H9 (cell line): ENCODE data around the gene GIT1. TPM values are rescaled to one million over a fixed set of nuclear protein-coding genes. Genes with fewer than 3 reads are reported as not detected.

ENCODE experiments used
- DNase-seq: peaks from one replicate; pipeline ENCODE4 v3.0.0-alpha.2; 2017
- H2AFZ ChIP-seq: one replicate; pipeline ENCODE4 v1.6.1; 2013; ENCODE audit warnings: mild to moderate bottlenecking, low read length, control low read depth, moderate library complexity
- H2AK5ac ChIP-seq: 2 replicates; pipeline ENCODE4 v1.6.1; 2013; ENCODE audit warnings: low read length, control low read depth, mixed read lengths; ENCODE audit not compliant: insufficient read length
- H2BK120ac ChIP-seq: one replicate; pipeline ENCODE4 v1.6.1; 2013; ENCODE audit warnings: low read depth, mild to moderate bottlenecking, low read length, control low read depth, inconsistent platforms; ENCODE audit not compliant: poor library complexity, severe bottlenecking
- H2BK12ac ChIP-seq: 2 replicates; pipeline ENCODE4 v1.6.1; 2013; ENCODE audit warnings: low read length, control low read depth, mixed read lengths, low read depth; ENCODE audit not compliant: insufficient read length
- H2BK15ac ChIP-seq: 2 replicates; pipeline ENCODE4 v1.6.1; 2013; ENCODE audit warnings: low read depth, low read length, control low read depth
- H2BK20ac ChIP-seq: one replicate; pipeline ENCODE4 v1.6.1; 2013; ENCODE audit warnings: low read depth, mild to moderate bottlenecking, low read length, control low read depth, inconsistent platforms; ENCODE audit not compliant: poor library complexity, severe bottlenecking
- H2BK5ac ChIP-seq: 2 replicates; pipeline ENCODE4 v1.6.1; 2013; ENCODE audit warnings: low read length, control low read depth, mixed read lengths; ENCODE audit not compliant: insufficient read length
- H3K14ac ChIP-seq: 2 replicates; pipeline ENCODE4 v1.6.1; 2013; ENCODE audit warnings: low read length, control low read depth; ENCODE audit not compliant: insufficient read depth
- H3K18ac ChIP-seq: 2 replicates; pipeline ENCODE4 v1.6.1; 2013; ENCODE audit warnings: low read depth, mild to moderate bottlenecking, mixed read lengths, low read length, control low read depth; ENCODE audit not compliant: insufficient read length
- H3K23ac ChIP-seq: 2 replicates; pipeline ENCODE4 v1.6.1; 2013; ENCODE audit warnings: low read length, control low read depth, mixed read lengths, low read depth; ENCODE audit not compliant: insufficient read length
- H3K23me2 ChIP-seq: 2 replicates; pipeline ENCODE4 v1.6.1; 2013; ENCODE audit warnings: low read depth, mild to moderate bottlenecking, mixed read lengths, low read length, control low read depth; ENCODE audit not compliant: insufficient read length, poor library complexity, severe bottlenecking
- H3K27ac ChIP-seq: 2 replicates; pipeline ENCODE4 v1.5.1; 2013; ENCODE audit warnings: low read length, control low read depth, mixed read lengths, low read depth; ENCODE audit not compliant: insufficient read length
- H3K27me3 ChIP-seq: 2 replicates; pipeline ENCODE4 v1.6.1; 2013; ENCODE audit warnings: low read length, control low read depth, inconsistent platforms; ENCODE audit not compliant: insufficient read depth
- H3K4ac ChIP-seq: 2 replicates; pipeline ENCODE4 v1.6.1; 2013; ENCODE audit warnings: low read depth, mild to moderate bottlenecking, control low read depth, inconsistent platforms, low read length, moderate library complexity
- H3K4me1 ChIP-seq: 2 replicates; pipeline ENCODE4 v1.6.1; 2013; ENCODE audit warnings: low read length, control low read depth, inconsistent platforms; ENCODE audit not compliant: insufficient read depth
- H3K4me2 ChIP-seq: 2 replicates; pipeline ENCODE4 v1.6.1; 2013; ENCODE audit warnings: low read length, control low read depth, mixed read lengths; ENCODE audit not compliant: insufficient read length, insufficient read depth
- H3K56ac ChIP-seq: 2 replicates; pipeline ENCODE4 v1.6.1; 2013; ENCODE audit warnings: low read depth, mild to moderate bottlenecking, mixed read lengths, low read length, control low read depth; ENCODE audit not compliant: insufficient read length
- H3K79me1 ChIP-seq: 2 replicates; pipeline ENCODE4 v1.6.1; 2013; ENCODE audit warnings: low read depth, mild to moderate bottlenecking, moderate library complexity, low read length, control low read depth, inconsistent platforms; ENCODE audit not compliant: insufficient read depth, poor library complexity, severe bottlenecking
- H3K79me2 ChIP-seq: 2 replicates; pipeline ENCODE4 v1.6.1; 2013; ENCODE audit warnings: low read length, control low read depth, inconsistent platforms; ENCODE audit not compliant: insufficient read depth
- H3K9ac ChIP-seq: 2 replicates; pipeline ENCODE4 v1.6.1; 2013; ENCODE audit warnings: low read length, control low read depth, mixed read lengths; ENCODE audit not compliant: insufficient read length; ENCODE audit errors: extremely low read depth
- H3K9me3 ChIP-seq: one replicate; pipeline ENCODE4 v1.6.1; 2013; ENCODE audit warnings: low read depth, low read length, inconsistent platforms; ENCODE audit not compliant: control insufficient read depth
- H3T11ph ChIP-seq: one replicate; pipeline ENCODE4 v1.6.1; 2013; ENCODE audit warnings: mild to moderate bottlenecking, low read length, control low read depth, inconsistent platforms
- H4K20me1 ChIP-seq: one replicate; pipeline ENCODE4 v1.6.1; 2013; ENCODE audit not compliant: control insufficient read depth, insufficient read length, insufficient read depth
- H4K5ac ChIP-seq: 2 replicates; pipeline ENCODE4 v1.6.1; 2013; ENCODE audit warnings: low read depth, mild to moderate bottlenecking, mixed read lengths, low read length, control low read depth; ENCODE audit not compliant: insufficient read length
- H4K8ac ChIP-seq: replicated peaks from 2 replicates; pipeline ENCODE4 v1.6.1; 2013; ENCODE audit warnings: low read length, control low read depth, mixed read lengths, low read depth; ENCODE audit not compliant: insufficient read length
- H4K91ac ChIP-seq: 2 replicates; pipeline ENCODE4 v1.6.1; 2013; ENCODE audit warnings: low read depth, mild to moderate bottlenecking, moderate library complexity, mixed read lengths, low read length, control low read depth; ENCODE audit not compliant: insufficient read length
- H3K27ac Mint-ChIP-seq, 3 experiments: 2 replicates in 2 of 3; 3 replicates in 1 of 3; pipeline ENCODE4 v1.8.0; 2020 to 2021; ENCODE audit warnings: mixed read lengths in 3 of 3, mild to moderate bottlenecking in 1 of 3, moderate library complexity in 1 of 3
- H3K27me3 Mint-ChIP-seq: 2 replicates; pipeline ENCODE4 v1.8.0; 2021; ENCODE audit warnings: low read depth, mild to moderate bottlenecking, moderate library complexity, mixed read lengths
- H3K36me3 Mint-ChIP-seq, 3 experiments: 2 replicates in 2 of 3; 3 replicates in 1 of 3; pipeline ENCODE4 v1.8.0; 2020 to 2021; ENCODE audit warnings: low read depth in 3 of 3, mixed read lengths in 3 of 3; ENCODE audit not compliant: insufficient read depth in 1 of 3
- H3K4me1 Mint-ChIP-seq, 2 experiments: 2 replicates each; pipeline ENCODE4 v1.8.0; 2020; ENCODE audit warnings: mixed read lengths in 2 of 2
- H3K4me3 Mint-ChIP-seq, 2 experiments: 2 replicates in 1 of 2; 3 replicates in 1 of 2; pipeline ENCODE4 v1.8.0; 2020 to 2021; ENCODE audit warnings: mild to moderate bottlenecking in 2 of 2, mixed read lengths in 2 of 2, moderate library complexity in 1 of 2
- H3K9me3 Mint-ChIP-seq, 2 experiments: 2 replicates in 1 of 2; 3 replicates in 1 of 2; pipeline ENCODE4 v1.8.0; 2020; ENCODE audit warnings: mild to moderate bottlenecking in 2 of 2, mixed read lengths in 2 of 2, moderate library complexity in 1 of 2
- WGBS: extraction: QIAGEN DNeasy Blood & Tissue Kit; methylation state at CpG from one replicate; pipeline ENCODE4 v1.1.7; 2013; ENCODE audit warnings: missing lambda C conversion rate, low lambda C conversion rate, mixed read lengths; ENCODE audit not compliant: insufficient read length; ENCODE audit errors: extremely low coverage; 5-methylcytosine and 5-hydroxymethylcytosine counted together
- total RNA-seq: library from RNA; stranded (reverse); gene quantifications from 2 replicates; pipeline ENCODE4 v1.2.1, GENCODE V29; 2021
- TF ChIP-seq, protein P1 (sequence below): fragments of 200-600 bp; sonication (generic); conservative IDR thresholded peaks from 3 replicates; pipeline ENCODE4 v1.8.0; 2021; ENCODE audit warnings: antibody characterized with exemption, mild to moderate bottlenecking

GIT1 gene
- total RNA-seq, 1 experiment from 2014 or later = 47.4 TPM

DNA sequence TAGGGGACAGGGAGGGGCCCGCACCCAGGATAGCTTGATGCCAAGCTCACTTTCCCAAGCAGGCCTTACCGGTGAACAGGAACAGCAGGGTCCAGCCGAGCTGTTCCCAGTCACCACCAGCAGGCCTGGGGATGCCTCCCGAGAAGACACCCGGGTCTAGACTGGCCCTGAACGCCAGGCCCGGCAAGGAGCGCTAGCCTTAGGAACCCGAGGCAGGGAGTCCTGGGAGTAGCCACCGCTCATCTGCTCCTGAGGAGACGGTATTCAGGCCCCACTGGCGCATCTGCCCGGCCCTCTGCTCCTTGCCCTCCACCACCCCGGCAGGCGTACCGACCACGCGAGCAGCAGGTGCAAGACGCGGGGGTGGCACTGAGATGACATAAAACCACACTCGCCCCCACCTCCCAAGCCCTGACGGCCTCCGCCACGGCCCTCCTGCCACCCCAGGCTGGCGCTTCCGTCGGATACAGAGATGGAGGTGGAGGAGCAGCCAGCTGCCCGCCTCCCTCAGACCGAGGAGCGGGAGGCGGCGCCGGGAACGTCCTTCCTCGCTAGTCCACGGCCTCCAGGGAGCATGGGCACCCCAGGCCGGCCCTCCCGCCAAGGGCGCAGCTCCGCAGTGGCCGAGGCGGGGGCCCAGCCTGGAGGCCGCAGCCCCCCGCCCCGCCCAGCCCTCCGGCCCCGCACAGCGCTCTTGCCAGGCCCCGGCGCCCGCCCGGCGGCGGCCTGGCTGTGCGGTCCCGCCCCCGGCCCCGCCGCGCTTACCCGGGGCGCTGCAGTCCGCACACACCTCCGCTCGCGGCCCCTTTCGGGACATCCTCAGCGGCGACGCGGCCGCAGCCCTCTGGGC lies 661 bp downstream of the GIT1 start:
- Histone ChIP-seq H2BK120ac (no peak overlapping the region), H3K9ac (peak overlapping the region; percentile 0), H4K20me1 (no peaks in the 10 kb centered on the region), H2BK15ac (no peak overlapping the region), H4K91ac (no peak overlapping the region), H3K23ac (no peak overlapping the region), H3K9me3 (no peaks in the 10 kb centered on the region), H3K4me2 (peak overlapping the region; percentile 76), H3K14ac (no peak overlapping the region), H2BK20ac (no peak overlapping the region), H3K27me3 (no peaks in the 10 kb centered on the region), H3T11ph (no peak overlapping the region), H3K79me1 (peaks cover 4% of the 10 kb centered on the region), H3K79me2 (peaks cover 23% of the 10 kb centered on the region; the same call in 1 of the 2 replicates), H3K27ac (no peak overlapping the region), H3K18ac (no peak overlapping the region), H3K4ac (no peak overlapping the region), H3K56ac (no peak overlapping the region), H4K5ac (no peak overlapping the region), H2AK5ac (no peak overlapping the region), H3K4me1 (peaks cover 15% of the 10 kb centered on the region; the same call in 1 of the 2 replicates), H2AFZ (no peak overlapping the region), H2BK5ac (no peak overlapping the region), H4K8ac (no peak overlapping the region), H3K23me2 (peaks cover 35% of the 10 kb centered on the region), H2BK12ac (no peak overlapping the region)
- Mint-ChIP-seq H3K36me3 (peaks cover under 1 to 2% (median 2%) of the 10 kb centered on the region in 3 experiments; a peak in 4 of 7 replicates), H3K4me3 (peak overlapping the region; percentile 78 to 87), H3K9me3 (no peaks in the 10 kb centered on the region), H3K4me1 (peaks cover 52 to 66% of the 10 kb centered on the region in 2 experiments), H3K27me3 (peaks cover 3% of the 10 kb centered on the region; the same call in 1 of the 2 replicates), H3K27ac (no peak overlapping the region)
- DNase-seq = no peak
- no CpG with 5 or more reads among the region's 72 CpGs for WGBS
- TF ChIP-seq, protein P1, sequence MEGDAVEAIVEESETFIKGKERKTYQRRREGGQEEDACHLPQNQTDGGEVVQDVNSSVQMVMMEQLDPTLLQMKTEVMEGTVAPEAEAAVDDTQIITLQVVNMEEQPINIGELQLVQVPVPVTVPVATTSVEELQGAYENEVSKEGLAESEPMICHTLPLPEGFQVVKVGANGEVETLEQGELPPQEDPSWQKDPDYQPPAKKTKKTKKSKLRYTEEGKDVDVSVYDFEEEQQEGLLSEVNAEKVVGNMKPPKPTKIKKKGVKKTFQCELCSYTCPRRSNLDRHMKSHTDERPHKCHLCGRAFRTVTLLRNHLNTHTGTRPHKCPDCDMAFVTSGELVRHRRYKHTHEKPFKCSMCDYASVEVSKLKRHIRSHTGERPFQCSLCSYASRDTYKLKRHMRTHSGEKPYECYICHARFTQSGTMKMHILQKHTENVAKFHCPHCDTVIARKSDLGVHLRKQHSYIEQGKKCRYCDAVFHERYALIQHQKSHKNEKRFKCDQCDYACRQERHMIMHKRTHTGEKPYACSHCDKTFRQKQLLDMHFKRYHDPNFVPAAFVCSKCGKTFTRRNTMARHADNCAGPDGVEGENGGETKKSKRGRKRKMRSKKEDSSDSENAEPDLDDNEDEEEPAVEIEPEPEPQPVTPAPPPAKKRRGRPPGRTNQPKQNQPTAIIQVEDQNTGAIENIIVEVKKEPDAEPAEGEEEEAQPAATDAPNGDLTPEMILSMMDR = no peak
